ENCODE data around the gene PRDM7.
"Not testable (repeated sequence)": the region's sequence is repeated elsewhere in the genome, so short reads cannot be mapped to it uniquely, and the experiment has no call there.

Gene PRDM7

GRCh38 chr16:90012991-90013745 is 64.0 kb downstream of the PRDM7 start:
- no peak for TF ChIP-seq CTCF (conservative IDR thresholded peaks at IDR 0.05; ENCODE audit: low read depth, low read length)
- no peak for DNase-seq (ENCODE audit: low read depth)
- H3K4me3 ChIP-seq (ENCODE audit: low read length) = no peak overlapping the region

- TF ChIP-seq CTCF (conservative IDR thresholded peaks at IDR 0.05; ENCODE audit: low read depth, low read length) = no peak
- DNase-seq (ENCODE audit: low read depth) = no peak
- no peak overlapping the region for H3K4me3 ChIP-seq (ENCODE audit: low read length)
These were observed 65.1 kb downstream of the PRDM7 start for GRCh38 chr16:90011908-90012501.

- DNase-seq (ENCODE audit: low read depth) = no peak
- no peak overlapping the region for H3K4me3 ChIP-seq (ENCODE audit: low read length)
- TF ChIP-seq CTCF (conservative IDR thresholded peaks at IDR 0.05; ENCODE audit: low read depth, low read length) = no peak
These were observed 65.7 kb downstream of the PRDM7 start for GRCh38 chr16:90011508-90011819.

- DNase-seq (ENCODE audit: low read depth) = no peak
- H3K4me3 ChIP-seq (ENCODE audit: low read length) = no peak overlapping the region
- no peak for TF ChIP-seq CTCF (conservative IDR thresholded peaks at IDR 0.05; ENCODE audit: low read depth, low read length)
These were observed 66.2 kb downstream of the PRDM7 start for GRCh38 chr16:90010676-90011507.

GRCh38 chr16:90009172-90009899 is 67.8 kb downstream of the PRDM7 start:
- TF ChIP-seq CTCF (conservative IDR thresholded peaks at IDR 0.05; ENCODE audit: low read depth, low read length) = no peak
- no peak for DNase-seq (ENCODE audit: low read depth)
- H3K4me3 ChIP-seq (ENCODE audit: low read length) = no peak overlapping the region

- no peak overlapping the region for H3K4me3 ChIP-seq (ENCODE audit: low read length)
- TF ChIP-seq CTCF (conservative IDR thresholded peaks at IDR 0.05; ENCODE audit: low read depth, low read length) = no peak
- DNase-seq (ENCODE audit: low read depth) = no peak
These were observed 68.4 kb downstream of the PRDM7 start for GRCh38 chr16:90008708-90009145.

- H3K4me3 ChIP-seq (ENCODE audit: low read length); DNase-seq (ENCODE audit: low read depth): not testable (repeated sequence)
These were observed 69.4 kb downstream of the PRDM7 start for GRCh38 chr16:90007635-90008234.

Data from retinal pigment epithelial cell (primary cell).